GM19397 (cell line): Measurements from ENCODE around the gene CDK5R1.

Experiments used
- ATAC-seq: cut with Tn5 transposase; IDR thresholded peaks from one replicate; pipeline ENCODE4 v1.9.1; 2021; ENCODE audit warnings: mild to moderate bottlenecking, moderate library complexity; ENCODE audit not compliant: unreplicated experiment

The CDK5R1 gene

GRCh38 chr17:32492264-32492589 lies 5.4 kb downstream of the CDK5R1 start:
- no peak for ATAC-seq

GRCh38 chr17:32492648-32493289 lies 6.0 kb downstream of the CDK5R1 start:
- no peak for ATAC-seq

- ATAC-seq, result no peak
Measured at GRCh38 chr17:32493571-32493970, 6.8 kb downstream of the CDK5R1 start.

- ATAC-seq, result no peak
Measured at GRCh38 chr17:32493976-32494513, 7.3 kb downstream of the CDK5R1 start.

- no peak for ATAC-seq
Measured at GRCh38 chr17:32494621-32495358, 8.0 kb downstream of the CDK5R1 start.

GRCh38 chr17:32495359-32496231 lies 8.8 kb downstream of the CDK5R1 start:
- no peak for ATAC-seq

- no peak for ATAC-seq
Measured at GRCh38 chr17:32496395-32497073, 9.7 kb downstream of the CDK5R1 start.

- ATAC-seq, result no peak
Measured at GRCh38 chr17:32497431-32498205, 10.8 kb downstream of the CDK5R1 start.

GRCh38 chr17:32498391-32498790 lies 11.6 kb downstream of the CDK5R1 start:
- ATAC-seq, result no peak

GRCh38 chr17:32502013-32502412 lies 15.2 kb downstream of the CDK5R1 start:
- no peak for ATAC-seq

GRCh38 chr17:32502710-32503109 lies 15.9 kb downstream of the CDK5R1 start:
- no peak for ATAC-seq

GRCh38 chr17:32503251-32504165 lies 16.7 kb downstream of the CDK5R1 start:
- ATAC-seq, result peak; percentile 85

GRCh38 chr17:32504166-32504990 lies 17.6 kb downstream of the CDK5R1 start:
- ATAC-seq, result no peak

- ATAC-seq, result no peak
Measured at GRCh38 chr17:32508926-32509325, 22.1 kb downstream of the CDK5R1 start.

GRCh38 chr17:32510466-32510865 lies 23.7 kb downstream of the CDK5R1 start:
- ATAC-seq, result no peak

- no peak for ATAC-seq
Measured at GRCh38 chr17:32512328-32512727, 25.5 kb downstream of the CDK5R1 start.

- ATAC-seq, result no peak
Measured at GRCh38 chr17:32513579-32513978, 26.8 kb downstream of the CDK5R1 start.

GRCh38 chr17:32514606-32515005 lies 27.8 kb downstream of the CDK5R1 start:
- no peak for ATAC-seq
